ENCODE results near the gene CCDC110.

CCDC110 gene

DNA sequence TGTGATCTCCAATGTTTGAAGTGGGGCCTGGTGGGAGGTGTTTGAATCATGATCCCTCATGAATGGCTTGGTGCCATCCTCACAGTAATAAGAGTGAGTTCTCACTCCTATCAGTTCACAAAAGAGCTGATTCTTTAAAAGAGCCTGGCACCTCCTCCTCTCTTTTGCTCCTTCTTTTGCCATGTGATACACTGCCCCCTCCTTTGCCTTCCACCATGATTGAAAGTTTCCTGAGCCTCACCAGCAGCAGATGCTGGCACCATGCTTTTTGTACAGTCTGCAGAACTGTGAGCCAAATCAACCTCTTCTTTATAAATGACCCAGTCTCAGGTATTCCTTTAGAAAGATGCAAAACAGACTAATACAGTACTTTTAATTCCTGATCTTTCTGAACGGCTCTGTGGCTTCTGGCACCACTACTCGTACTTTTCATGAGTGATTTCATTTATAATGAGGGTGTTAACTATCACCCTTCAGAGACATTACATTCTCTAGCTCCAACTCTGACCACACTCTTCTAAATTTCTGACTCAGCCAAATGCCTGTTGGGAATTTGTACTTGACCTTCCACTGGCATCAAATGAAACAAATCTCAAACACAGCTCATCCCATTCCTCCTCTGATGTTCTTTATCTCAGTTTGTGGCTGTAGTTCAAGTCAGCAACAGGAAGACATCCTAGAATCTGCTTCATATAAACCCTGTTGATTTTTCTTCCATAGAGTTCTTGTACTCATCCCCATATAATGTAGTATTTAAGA is 50.0 kb downstream of the CCDC110 start:
- no peak for DNase-seq (ENCODE audit: low spot score)

DNA sequence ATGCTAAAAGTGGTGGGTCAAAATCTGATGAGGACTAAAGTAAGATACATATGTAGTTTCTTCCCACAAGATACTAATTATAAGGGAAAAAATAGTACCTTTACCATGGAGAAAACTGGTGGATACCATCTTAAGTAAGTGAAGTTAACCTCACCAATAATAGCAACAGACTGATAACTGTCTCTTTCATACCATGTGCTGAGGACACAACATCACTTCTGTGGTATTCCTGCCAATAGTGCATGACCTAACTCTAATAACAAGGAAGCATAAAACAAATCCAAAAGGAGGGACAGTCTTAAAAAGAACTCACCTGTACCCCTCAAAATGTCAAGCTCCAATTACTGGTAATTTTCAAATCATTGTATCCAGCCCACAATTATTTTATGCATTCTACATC is 54.6 kb downstream of the CCDC110 start:
- DNase-seq (ENCODE audit: low spot score): no peak

DNA sequence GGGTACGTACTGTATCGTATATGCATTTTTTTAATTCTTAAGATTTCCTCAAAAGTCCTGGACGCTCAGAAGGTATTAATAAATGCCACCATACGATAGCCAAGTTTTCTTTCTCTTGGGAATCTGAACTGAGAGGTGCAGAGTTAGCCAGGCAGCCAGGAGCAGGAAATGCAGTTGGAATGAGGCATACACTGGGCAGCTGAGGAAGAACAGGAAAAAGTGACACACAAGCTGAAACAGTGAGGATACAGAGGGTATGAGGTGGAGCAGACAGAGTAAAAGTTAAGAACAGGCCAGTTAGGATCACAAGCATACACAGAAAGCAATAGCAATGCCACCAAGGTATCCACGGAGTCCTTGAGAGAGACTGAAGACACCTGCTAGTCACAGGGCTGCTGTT is 59.1 kb downstream of the CCDC110 start:
- DNase-seq (ENCODE audit: low spot score): no peak

DNA sequence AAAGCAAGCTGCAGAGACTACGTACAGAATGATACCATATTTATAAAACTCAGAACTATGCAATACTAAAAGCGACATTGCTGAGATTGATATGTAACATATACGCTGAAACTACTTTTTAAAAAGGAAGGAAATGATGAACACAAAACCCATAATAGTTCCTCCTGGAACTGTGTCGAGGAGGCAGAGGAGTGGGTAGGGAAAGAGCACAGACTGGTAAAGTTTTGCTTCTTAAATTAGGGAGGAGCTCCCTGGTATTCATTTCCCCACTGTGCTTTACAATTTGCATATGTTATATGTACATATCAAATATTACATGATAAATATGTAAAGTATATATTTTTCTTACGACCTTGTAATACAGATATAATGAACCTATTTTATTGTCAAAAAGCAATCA is 59.7 kb downstream of the CCDC110 start:
- DNase-seq (ENCODE audit: low spot score): no peak

DNA sequence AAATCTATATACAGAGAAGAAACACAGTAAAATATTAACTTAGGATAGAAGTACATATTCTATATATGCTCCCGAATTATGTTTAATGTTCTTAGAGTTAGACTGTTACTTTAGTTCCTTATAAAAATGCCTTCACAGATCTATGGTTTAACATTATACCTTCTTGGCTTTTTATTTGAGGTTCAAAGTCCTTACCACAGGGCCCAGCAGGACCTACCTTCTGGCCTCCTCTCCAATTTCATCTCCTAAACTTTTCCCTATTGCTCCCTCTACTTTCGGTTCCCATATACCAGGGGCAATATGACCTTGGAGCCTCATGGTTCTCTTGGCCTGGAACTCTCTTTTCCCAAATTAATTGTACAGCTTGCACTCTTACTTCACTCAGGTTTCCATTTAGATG is 63.1 kb downstream of the CCDC110 start:
- DNase-seq (ENCODE audit: low spot score): no peak

DNA sequence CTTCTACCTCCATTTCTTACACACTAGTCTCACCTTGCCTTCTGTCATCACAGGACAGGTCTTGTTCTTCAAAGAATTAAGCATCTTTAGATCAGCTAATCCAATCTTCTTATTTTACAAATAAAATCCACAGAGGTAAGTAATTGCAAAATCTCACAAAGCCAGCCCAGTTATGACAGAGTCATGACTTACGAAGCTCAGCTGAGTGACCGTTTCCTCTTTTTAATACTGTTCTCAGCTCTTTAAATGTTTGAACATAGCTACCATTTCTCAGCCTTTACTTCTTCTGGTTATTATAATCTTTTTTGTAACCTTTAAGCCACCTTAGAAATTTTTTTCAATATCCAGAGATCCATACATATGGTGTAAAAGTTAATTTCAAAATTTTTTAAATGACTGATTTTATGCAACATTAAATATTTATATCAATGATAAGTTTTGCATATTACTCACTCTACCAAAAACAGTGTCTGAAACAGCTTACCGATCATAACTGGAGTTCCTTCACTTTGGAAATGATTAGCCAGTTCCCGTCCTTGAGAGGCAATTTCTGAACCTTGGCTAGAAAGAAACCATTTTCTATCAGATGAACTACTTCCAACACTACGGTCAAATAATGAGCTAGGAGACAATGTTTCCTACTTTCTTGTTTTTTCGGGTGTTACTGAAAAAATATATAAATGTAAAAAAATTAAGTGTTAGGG is 66.1 kb downstream of the CCDC110 start:
- DNase-seq (ENCODE audit: low spot score): no peak

DNA sequence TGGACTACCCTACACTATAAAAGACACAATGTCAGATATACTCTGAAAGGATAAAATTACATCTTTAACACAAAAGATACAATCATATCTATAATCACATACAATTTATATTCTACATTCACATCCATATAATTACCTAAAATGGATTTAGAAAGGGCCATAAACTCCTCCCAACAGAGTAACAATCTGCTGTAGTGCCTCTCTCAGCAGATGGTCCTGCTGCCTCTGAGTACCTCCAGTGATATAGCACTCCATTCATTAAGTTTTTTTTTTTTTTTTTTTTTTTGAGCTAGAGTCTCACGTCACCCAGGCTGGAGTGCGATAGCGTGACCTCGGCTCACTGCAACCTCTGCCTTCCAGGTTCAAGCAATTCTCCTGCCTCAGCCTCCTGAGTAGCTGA is 67.5 kb downstream of the CCDC110 start:
- DNase-seq (ENCODE audit: low spot score): no peak

DNA sequence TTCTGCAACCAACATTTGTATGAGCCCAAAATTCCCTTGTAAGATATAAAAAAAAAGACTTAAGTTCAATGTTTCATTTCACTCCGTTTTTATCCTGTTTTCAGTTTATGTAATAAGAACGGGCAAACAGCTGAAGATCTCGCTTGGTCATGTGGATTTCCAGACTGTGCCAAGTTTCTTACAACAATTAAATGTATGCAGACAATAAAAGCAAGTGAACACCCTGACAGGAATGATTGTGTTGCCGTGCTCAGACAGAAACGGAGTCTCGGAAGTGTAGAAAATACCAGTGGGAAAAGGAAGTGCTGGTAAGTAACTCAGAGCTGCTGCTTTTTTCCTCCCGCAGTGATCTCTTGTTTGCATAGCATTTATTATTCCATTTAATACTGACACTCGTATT is 72.1 kb downstream of the CCDC110 start:
- no peak for DNase-seq (ENCODE audit: low spot score)

DNA sequence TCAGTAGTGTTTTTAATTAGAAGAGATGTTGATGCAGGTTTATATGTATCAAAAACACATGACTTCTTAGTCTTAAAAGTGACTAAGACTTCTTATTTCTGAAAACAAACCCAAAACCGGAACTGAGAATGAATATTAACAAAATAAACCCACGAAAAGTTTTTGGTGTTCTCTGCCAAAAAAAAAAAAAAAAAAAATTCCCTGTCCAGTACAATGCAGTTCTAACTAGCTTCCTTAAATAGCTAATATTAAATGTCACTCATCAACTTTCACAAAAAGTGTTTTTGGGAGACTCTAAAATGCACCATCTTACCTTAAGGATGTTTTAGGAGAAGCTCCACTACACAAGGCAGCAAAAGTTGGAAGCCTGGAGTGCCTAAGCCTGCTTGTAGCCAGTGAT is 72.9 kb downstream of the CCDC110 start:
- no peak for DNase-seq (ENCODE audit: low spot score)

DNA sequence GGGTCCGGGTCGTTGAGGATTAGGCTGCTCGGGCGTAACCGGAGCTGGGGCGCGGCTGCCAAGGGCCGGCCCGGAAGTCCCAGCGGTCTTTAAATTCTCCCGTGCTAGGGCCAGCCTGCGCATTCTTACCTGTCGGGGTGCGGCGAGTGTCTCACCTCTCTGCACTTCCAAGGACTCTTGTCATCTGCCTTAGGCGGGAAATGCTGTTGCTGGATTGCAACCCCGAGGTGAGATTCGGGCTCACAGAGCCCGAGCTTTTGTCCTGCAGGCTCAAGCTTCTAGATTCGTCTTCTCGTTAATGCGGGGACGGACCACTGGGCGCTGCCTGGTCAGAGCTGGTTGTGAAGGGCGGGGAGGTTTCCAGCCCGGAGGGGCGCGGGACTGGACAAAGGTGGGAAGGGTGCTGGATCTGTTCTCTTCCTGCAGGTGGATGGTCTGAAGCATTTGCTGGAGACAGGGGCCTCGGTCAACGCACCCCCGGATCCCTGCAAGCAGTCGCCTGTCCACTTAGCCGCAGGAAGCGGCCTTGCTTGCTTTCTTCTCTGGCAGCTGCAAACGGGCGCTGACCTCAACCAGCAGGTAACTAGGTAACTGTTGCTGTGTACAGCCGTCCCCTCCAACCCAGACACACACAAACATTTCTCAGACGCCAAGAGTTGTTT is 74.7 kb downstream of the CCDC110 start, which contains the start of gene ANKRD37:
TSS of gene ANKRD37 (plus strand) at position 118 of the 662 bp plus-strand sequence. CDS start at position 201, 83 bp downstream.
- peak; percentile 26 for DNase-seq (ENCODE audit: low spot score)

DNA sequence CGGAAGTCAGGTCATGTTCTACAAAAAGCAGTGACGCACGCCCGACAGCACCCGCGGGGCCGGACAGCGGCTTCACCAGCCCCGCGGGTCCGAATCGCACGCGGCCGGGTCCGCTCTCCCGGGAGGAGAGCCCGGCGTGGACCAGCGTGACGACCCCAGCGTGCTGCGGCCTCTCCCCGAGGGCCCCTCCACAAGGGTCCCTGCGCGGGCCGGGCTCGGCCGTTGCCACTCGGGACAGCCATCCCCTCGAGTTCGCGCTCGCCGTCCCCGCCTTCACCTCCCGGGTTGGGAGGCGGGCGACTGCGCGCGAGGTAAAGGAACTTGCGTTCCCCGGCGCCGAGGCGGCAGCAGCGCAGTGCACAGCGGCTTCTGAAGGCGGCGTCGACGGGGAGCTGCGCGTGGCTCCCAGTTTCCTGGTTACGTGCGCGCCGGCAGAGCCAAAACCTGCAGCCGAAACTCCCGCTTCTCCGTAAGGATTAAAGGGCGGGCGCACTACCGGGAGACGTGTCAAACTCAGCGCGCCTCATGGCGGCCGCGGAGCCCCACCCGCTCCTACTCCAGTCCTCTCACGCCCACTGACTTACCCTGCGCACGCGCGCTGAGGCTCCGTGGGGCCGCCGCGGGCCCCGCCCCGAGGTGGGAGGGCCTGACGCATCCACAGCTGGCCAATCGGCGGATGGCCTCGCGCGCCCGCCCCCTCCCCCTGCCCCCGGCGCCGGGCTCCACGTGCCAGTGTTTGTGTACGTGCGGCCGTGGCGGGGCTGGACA is 75.4 kb downstream of the CCDC110 start:
- DNase-seq (ENCODE audit: low spot score): peak; percentile 98

DNA sequence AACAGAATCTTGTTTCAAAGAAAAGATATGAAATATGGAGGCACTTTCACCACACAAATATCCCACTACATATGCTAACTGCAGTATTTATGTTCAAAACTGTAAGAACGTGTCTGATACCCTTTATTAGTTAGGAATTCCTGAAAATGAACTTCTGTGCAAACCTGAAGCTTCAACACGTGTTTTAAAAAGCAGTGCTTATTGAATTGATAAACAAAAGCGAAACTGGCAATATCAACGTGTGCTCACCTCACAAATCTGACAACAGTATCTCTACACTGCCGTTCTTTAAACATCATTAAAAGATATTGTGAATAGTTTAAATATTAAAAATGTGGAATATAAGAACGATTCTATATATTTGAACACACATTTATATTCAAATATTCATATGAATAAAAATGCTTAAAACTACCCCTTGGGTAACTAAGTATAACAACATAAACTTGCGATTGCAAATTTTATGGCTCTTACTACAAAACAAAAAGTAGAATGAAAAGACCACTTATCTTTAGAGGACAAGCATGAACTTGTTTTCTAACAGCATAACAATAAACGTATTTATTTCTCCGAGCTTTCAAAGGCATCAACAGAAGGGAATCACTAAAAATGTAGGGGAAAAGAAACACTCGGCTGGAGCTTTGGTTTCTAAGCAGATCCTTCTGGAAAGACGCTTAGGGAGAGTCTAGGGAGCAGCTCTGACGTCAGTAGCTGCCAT is 76.1 kb downstream of the CCDC110 start, which contains the start of gene LRP2BP:
TSS of gene LRP2BP (minus strand) at position 687 of the 718 bp plus-strand sequence. CDS start 17,738 bp downstream, outside the sequence.
- DNase-seq (ENCODE audit: low spot score): no peak

Measured in hepatic stellate cell (primary cell).